A549 (cell line): ENCODE data around the gene LEFTY1. TPM values are rescaled to one million over a fixed set of nuclear protein-coding genes. Genes with fewer than 3 reads are reported as not detected.

Source experiments
- ATAC-seq, 2 experiments: fragments of 200-7000 bp in 1 of 2; fragments of >200 bp in 1 of 2; cut with Nextera tagmentation in 1 of 2; cut with Tn5 transposase in 1 of 2; 3 replicates each; pipeline versions ENCODE4 v1.8.0 to v1.9.1; 2018 to 2020; ENCODE audit warnings: mild to moderate bottlenecking in 1 of 2, moderate library complexity in 1 of 2
- CTCF ChIA-PET: fragments of 300-600 bp; sonication (Branson Sonifier 250); formaldehyde crosslinking; extraction: SDS; loops from one replicate; lab custom pipeline; 2021; ENCODE audit warnings: antibody characterized with exemption, inconsistent platforms; lab: Yijun Ruan, JAX
- POLR2A ChIA-PET: fragments of 350-600 bp; formaldehyde crosslinking; extraction: SDS; loops from one replicate; lab custom pipeline; 2021; ENCODE audit warnings: antibody characterized with exemption, inconsistent platforms; lab: Yijun Ruan, JAX
- DNase-seq, 2 experiments: peaks; one replicate each; pipeline versions ENCODE4 v3.0.0 to v3.0.0-alpha.2; 2011 to 2016; ENCODE audit warnings: low read depth in 1 of 2, low spot score in 1 of 2
- FAIRE-seq: peaks from 2 replicates; lab custom pipeline; 2011; peaks lifted over from hg19 to GRCh38; lab: Jason Lieb, UNC
- H3K27ac ChIP-seq, 2 experiments: fragments of >200 bp; sonication (Bioruptor Twin); formaldehyde crosslinking; 3 replicates each; pipeline ENCODE4 v1.5.1; 2016 to 2017
- H3K4me1 ChIP-seq: fragments of >200 bp; sonication (Bioruptor Twin); formaldehyde crosslinking; 3 replicates; pipeline ENCODE4 v1.6.1; 2016
- H3K4me2 ChIP-seq: fragments of >200 bp; sonication (Bioruptor Twin); formaldehyde crosslinking; 3 replicates; pipeline ENCODE4 v1.6.1; 2016
- H3K4me3 ChIP-seq: fragments of >200 bp; sonication (Bioruptor Twin); formaldehyde crosslinking; 3 replicates; pipeline ENCODE4 v1.5.1; 2016
- H3K9me3 ChIP-seq: fragments of >200 bp; sonication (Bioruptor Twin); formaldehyde crosslinking; 3 replicates; pipeline ENCODE4 v1.6.1; 2016
- CBX2 ChIP-seq: fragments of 200-600 bp; sonication (generic); IDR thresholded peaks from 2 replicates; pipeline ENCODE4 v1.6.1; 2016; ENCODE audit warnings: low read depth, mild to moderate bottlenecking, borderline replicate concordance
- CEBPB ChIP-seq, 2 experiments: fragments of >200 bp in 1 of 2; sonication (Bioruptor Twin) in 1 of 2; formaldehyde crosslinking in 1 of 2; IDR thresholded peaks; 2 replicates each; pipeline ENCODE4 v1.6.1; 2012 to 2016
- E2F6 ChIP-seq: IDR thresholded peaks from 2 replicates; pipeline ENCODE4 v1.6.1; 2012; ENCODE audit warnings: low read depth, borderline replicate concordance
- EHF ChIP-seq: fragments of 250-450 bp; sonication (Bioruptor Pico); IDR thresholded peaks from 2 replicates; pipeline ENCODE4 v1.5.0; 2020; ENCODE audit warnings: mild to moderate bottlenecking
- EP300 ChIP-seq, 2 experiments: fragments of >200 bp; sonication (Bioruptor Twin); formaldehyde crosslinking; IDR thresholded peaks; 2 replicates in 1 of 2; 3 replicates in 1 of 2; pipeline ENCODE4 v1.6.1; 2016 to 2017
- ESRRA ChIP-seq: fragments of 150-350 bp; IDR thresholded peaks from 2 replicates; pipeline ENCODE4 v1.6.1; 2014; ENCODE audit warnings: mild to moderate bottlenecking, low read length, borderline replicate concordance
- FOSL2 ChIP-seq, 2 experiments: fragments of 450-650 bp in 1 of 2; fragments of >200 bp in 1 of 2; sonication (Bioruptor Twin) in 1 of 2; formaldehyde crosslinking; IDR thresholded peaks; 2 replicates each; pipeline versions ENCODE4 v1.5.0 to v1.6.1; 2016 to 2020; ENCODE audit warnings: mild to moderate bottlenecking in 1 of 2, moderate library complexity in 1 of 2
- GATA3 ChIP-seq: IDR thresholded peaks from 2 replicates; pipeline ENCODE4 v1.6.1; 2012; ENCODE audit warnings: borderline replicate concordance
- HMGXB4 ChIP-seq: fragments of 250-450 bp; sonication (Bioruptor Pico); IDR thresholded peaks from 2 replicates; pipeline ENCODE4 v1.5.0; 2021; ENCODE audit warnings: mild to moderate bottlenecking, moderate library complexity, borderline replicate concordance
- HOXA7 ChIP-seq: fragments of 250-450 bp; sonication (Bioruptor Pico); IDR thresholded peaks from 2 replicates; pipeline ENCODE4 v1.5.0; 2020; ENCODE audit warnings: mild to moderate bottlenecking, moderate library complexity
- HOXB13 ChIP-seq: fragments of 250-450 bp; sonication (Bioruptor Pico); IDR thresholded peaks from 2 replicates; pipeline ENCODE4 v1.5.0; 2020; ENCODE audit warnings: low read depth, mild to moderate bottlenecking, moderate library complexity
- JUNB ChIP-seq: fragments of >200 bp; sonication (Bioruptor Twin); formaldehyde crosslinking; IDR thresholded peaks from 2 replicates; pipeline ENCODE4 v1.6.1; 2016
- KDM5A ChIP-seq: fragments of 200-600 bp; sonication (generic); IDR thresholded peaks from 2 replicates; pipeline ENCODE4 v1.6.1; 2016; ENCODE audit warnings: antibody characterized with exemption, mild to moderate bottlenecking
- MAX ChIP-seq: IDR thresholded peaks from 2 replicates; pipeline ENCODE4 v1.6.1; 2012
- MYC ChIP-seq: IDR thresholded peaks from 2 replicates; pipeline ENCODE4 v1.6.1; 2012; ENCODE audit warnings: mild to moderate bottlenecking, inconsistent platforms, low read length, improper control_type of control experiment, borderline replicate concordance
- NPAS2 ChIP-seq: fragments of 250-450 bp; sonication (Bioruptor Pico); IDR thresholded peaks from 2 replicates; pipeline ENCODE4 v1.8.0; 2022; ENCODE audit warnings: mild to moderate bottlenecking, moderate library complexity, borderline replicate concordance
- NR3C1 ChIP-seq: fragments of >200 bp; sonication (Bioruptor Twin); formaldehyde crosslinking; IDR thresholded peaks from 3 replicates; pipeline ENCODE4 v1.6.1; 2017
- PBX3 ChIP-seq: IDR thresholded peaks from 2 replicates; pipeline ENCODE4 v1.6.1; 2012
- POLR2A ChIP-seq: IDR thresholded peaks from 2 replicates; pipeline ENCODE4 v1.6.1; 2012; ENCODE audit warnings: mild to moderate bottlenecking, low read length
- RAD21 ChIP-seq, 2 experiments: fragments of >200 bp in 1 of 2; sonication (Bioruptor Twin) in 1 of 2; formaldehyde crosslinking in 1 of 2; IDR thresholded peaks in 1 of 2; conservative IDR thresholded peaks in 1 of 2; 2 replicates in 1 of 2; 3 replicates in 1 of 2; pipeline ENCODE4 v1.6.1; 2012 to 2018; ENCODE audit warnings: inconsistent platforms in 1 of 2
- RARB ChIP-seq: fragments of 250-450 bp; sonication (Bioruptor Pico); IDR thresholded peaks from 2 replicates; pipeline ENCODE4 v1.8.0; 2021; ENCODE audit warnings: mild to moderate bottlenecking, moderate library complexity
- RCOR1 ChIP-seq: fragments of 150-350 bp; IDR thresholded peaks from 2 replicates; pipeline ENCODE4 v1.6.1; 2014; ENCODE audit warnings: antibody characterized with exemption, low read length, low read depth
- RNF2 ChIP-seq: fragments of 200-600 bp; sonication (generic); IDR thresholded peaks from 2 replicates; pipeline ENCODE4 v1.6.1; 2016; ENCODE audit warnings: low read depth, mild to moderate bottlenecking, antibody characterized with exemption, moderate library complexity, borderline replicate concordance
- SMC3 ChIP-seq: fragments of >200 bp; sonication (Bioruptor Twin); formaldehyde crosslinking; IDR thresholded peaks from 3 replicates; pipeline ENCODE4 v1.6.1; 2018; ENCODE audit warnings: inconsistent platforms
- SREBF2 ChIP-seq: fragments of 450-650 bp; IDR thresholded peaks from 2 replicates; pipeline ENCODE4 v1.6.1; 2014; ENCODE audit warnings: mild to moderate bottlenecking, moderate library complexity
- USF2 ChIP-seq: fragments of 450-650 bp; IDR thresholded peaks from 2 replicates; pipeline ENCODE4 v1.6.1; 2014; ENCODE audit warnings: antibody characterized with exemption
- ZC3H11A ChIP-seq: fragments of 450-650 bp; IDR thresholded peaks from 2 replicates; pipeline ENCODE4 v1.6.1; 2014; ENCODE audit warnings: antibody characterized with exemption, mild to moderate bottlenecking
- ZNF302 ChIP-seq: fragments of 250-450 bp; sonication (Bioruptor Pico); IDR thresholded peaks from 2 replicates; pipeline ENCODE4 v1.9.0; 2021; ENCODE audit warnings: inconsistent platforms, mild to moderate bottlenecking, moderate library complexity
- WGBS: methylation state at CpG from one replicate; pipeline ENCODE4 v1.1.6; 2017; ENCODE audit errors: missing lambda C conversion rate; 5-methylcytosine and 5-hydroxymethylcytosine counted together
- polyA plus RNA-seq, 4 experiments: library from polyadenylated mRNA; depleted of rRNA in 3 of 4; stranded (reverse); fragments of >200 nt; fragmentation: RNase III in 1 of 4; extraction: RNeasy Plus Mini Kit Qiagen cat#74134 plus additional on column Dnase treatment in 1 of 4; gene quantifications; 2 replicates in 3 of 4; 3 replicates in 1 of 4; pipeline ENCODE4 v1.2.3, GENCODE V29; 2011 to 2017

LEFTY1 gene
- polyA plus RNA-seq, 2 of the 4 experiments (the other 2 are of a cell fraction) = 0.10 to 1.00 TPM

- FAIRE-seq (no peak), ATAC-seq (no peak; a peak in 1 of 6 replicates), DNase-seq (no peak)
- WGBS = 3% methylated on average over 8 of the region's 8 CpGs
- CTCF ChIA-PET = interaction anchor here (0.7 to 6.2 kb wide), 8 partner anchors 12 to 448 kb away, joined by 3 to 54 read pairs (median 4); partner anchors contain the start of gene EPHX1
- Histone ChIP-seq H3K4me3 (peak overlapping the region; percentile 89), H3K4me2 (peak overlapping the region; percentile 89), H3K4me1 (peaks cover 16% of the 10 kb centered on the region), H3K27ac (peak overlapping the region; percentile 98 to 99), H3K9me3 (no peaks in the 10 kb centered on the region)
- POLR2A ChIA-PET = interaction anchor here (0.6 to 1.9 kb wide), 9 partner anchors 12 to 270 kb away, joined by 6 to 14 read pairs (median 9); partner anchors contain the start of genes ENAH, H3-3A, SDE2 and SRP9
- TF ChIP-seq RCOR1 (no peak), USF2 (no peak), RAD21 (conservative IDR thresholded peaks at IDR 0.05 in 1 of 2, IDR thresholded peaks at IDR 0.05 in 1 of 2) (no peak), EHF (CRISPR knock-in tag) (no peak), HOXB13 (no peak), RNF2 (no peak), FOSL2 (IDR thresholded peaks at IDR 0.05) (no peak), FOSL2 (CRISPR knock-in tag; IDR thresholded peaks at IDR 0.05) (no peak), EP300 (IDR thresholded peaks at IDR 0.05) (no peak), CBX2 (no peak), RARB (no peak), JUNB (no peak), SREBF2 (no peak), ZNF302 (no peak), GATA3 (no peak), SMC3 (no peak), CEBPB (IDR thresholded peaks at IDR 0.05) (no peak), NR3C1 (no peak)
These were observed 34.4 kb upstream of the LEFTY1 start for GRCh38 chr1:225923381-225923691.

- ATAC-seq = no peak
- peaks cover 22% of the 10 kb centered on the region for H3K4me1 ChIP-seq
- no peaks in the 10 kb centered on the region for H3K9me3 ChIP-seq
- CTCF ChIA-PET = interaction anchor here (0.5 to 6.2 kb wide), 15 partner anchors 9 to 652 kb away, joined by 3 to 54 read pairs (median 4); partner anchors contain the start of gene EPHX1
- FAIRE-seq = no peak
- H3K4me2 ChIP-seq = peak overlapping the region; percentile 89
- H3K4me3 ChIP-seq = no peak overlapping the region
- H3K27ac ChIP-seq = peak overlapping the region in 1 of 2 experiments; percentile 99; a peak in 1 of 6 replicates
- 90% methylated on average over 17 of the region's 23 CpGs for WGBS
- DNase-seq = no peak
- no peak for TF ChIP-seq PBX3
- no peak for TF ChIP-seq FOSL2 (IDR thresholded peaks at IDR 0.05)
- no peak for TF ChIP-seq FOSL2 (CRISPR knock-in tag; IDR thresholded peaks at IDR 0.05)
- TF ChIP-seq KDM5A = no peak
- TF ChIP-seq HMGXB4 (CRISPR knock-in tag) = no peak
- TF ChIP-seq NPAS2 = no peak
- no peak for TF ChIP-seq MAX
- TF ChIP-seq RAD21 (conservative IDR thresholded peaks at IDR 0.05 in 1 of 2, IDR thresholded peaks at IDR 0.05 in 1 of 2) = no peak
- TF ChIP-seq ESRRA = no peak
- no peak for TF ChIP-seq CEBPB (IDR thresholded peaks at IDR 0.05)
- TF ChIP-seq POLR2A = no peak
- no peak for TF ChIP-seq GATA3
- no peak for TF ChIP-seq MYC
- TF ChIP-seq HOXA7 (CRISPR knock-in tag) = no peak
- TF ChIP-seq ZC3H11A = no peak
- no peak for TF ChIP-seq E2F6
- TF ChIP-seq, all 56 proteins: peak for 0
- POLR2A ChIA-PET = no interaction called here
These were observed 33.1 kb upstream of the LEFTY1 start for GRCh38 chr1:225921734-225922709.
